Stomach smooth muscle (tissue), 2 donors: ENCODE data around the gene ZBP1.

Experiments
- H3K27ac ChIP-seq: one replicate; pipeline ENCODE4 v1.7.0; 2013; ENCODE audit warnings: mild to moderate bottlenecking, low read length, inconsistent platforms
- H3K27me3 ChIP-seq, 2 donors: one replicate each; pipeline ENCODE4 v1.7.0; 2013; ENCODE audit warnings: low read length in 2 of 2; ENCODE audit not compliant: insufficient read depth in 2 of 2, control insufficient read depth in 1 of 2
- H3K36me3 ChIP-seq, 2 donors: one replicate each; pipeline ENCODE4 v1.7.0; 2013; ENCODE audit warnings: low read length in 2 of 2; ENCODE audit not compliant: control insufficient read depth in 2 of 2, insufficient read depth in 2 of 2
- H3K4me1 ChIP-seq: one replicate; pipeline ENCODE4 v1.7.0; 2013; ENCODE audit warnings: low read length; ENCODE audit not compliant: control insufficient read depth, insufficient read depth
- H3K4me3 ChIP-seq, 2 donors: one replicate each; pipeline ENCODE4 v1.7.0; 2013; ENCODE audit warnings: low read length in 2 of 2
- H3K9ac ChIP-seq, 2 donors: one replicate each; pipeline ENCODE4 v1.7.0; 2013; ENCODE audit warnings: low read length in 2 of 2, mild to moderate bottlenecking in 1 of 2
- H3K9me3 ChIP-seq, 2 donors: one replicate each; pipeline ENCODE4 v1.7.0; 2013; ENCODE audit warnings: low read length in 2 of 2; ENCODE audit not compliant: control insufficient read depth in 2 of 2
- donor health status: healthy.
- donor health status: Pancreatic carcinoma.

The ZBP1 gene, protein sequence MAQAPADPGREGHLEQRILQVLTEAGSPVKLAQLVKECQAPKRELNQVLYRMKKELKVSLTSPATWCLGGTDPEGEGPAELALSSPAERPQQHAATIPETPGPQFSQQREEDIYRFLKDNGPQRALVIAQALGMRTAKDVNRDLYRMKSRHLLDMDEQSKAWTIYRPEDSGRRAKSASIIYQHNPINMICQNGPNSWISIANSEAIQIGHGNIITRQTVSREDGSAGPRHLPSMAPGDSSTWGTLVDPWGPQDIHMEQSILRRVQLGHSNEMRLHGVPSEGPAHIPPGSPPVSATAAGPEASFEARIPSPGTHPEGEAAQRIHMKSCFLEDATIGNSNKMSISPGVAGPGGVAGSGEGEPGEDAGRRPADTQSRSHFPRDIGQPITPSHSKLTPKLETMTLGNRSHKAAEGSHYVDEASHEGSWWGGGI

DNA sequence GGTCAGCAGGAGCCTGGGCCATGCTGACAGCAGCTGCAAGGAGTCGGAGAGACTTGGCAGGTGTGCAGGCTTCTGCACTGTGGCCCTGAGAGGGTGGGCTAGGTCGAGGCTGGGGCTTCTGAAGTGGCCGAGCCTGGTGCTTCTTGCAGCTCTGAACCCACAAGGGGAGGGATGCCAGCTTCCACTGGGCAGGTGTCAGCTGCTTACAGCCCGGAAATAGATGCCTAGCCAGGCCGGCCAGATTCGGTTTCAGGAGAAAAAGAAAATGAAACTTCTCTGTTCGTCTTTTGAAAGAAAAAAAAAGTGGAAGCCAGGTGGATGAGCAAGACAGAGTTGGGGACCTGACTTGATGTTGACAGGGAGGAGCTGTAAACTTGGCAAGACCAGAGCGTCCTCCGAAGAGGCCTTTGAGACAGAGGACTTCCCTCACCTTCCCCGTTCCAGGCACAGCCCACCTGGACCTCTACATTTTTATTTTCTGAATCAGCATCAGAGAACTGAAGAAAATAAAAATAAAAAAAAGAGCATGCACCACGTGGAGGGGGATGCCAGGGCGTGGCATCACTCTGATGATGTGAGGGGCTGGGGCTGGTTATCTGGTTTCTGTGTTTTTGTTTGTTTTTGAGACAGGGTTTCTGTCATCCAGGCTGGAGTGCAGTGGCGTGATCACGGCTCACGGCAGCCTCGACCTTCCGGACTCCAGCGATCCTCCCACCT, at the start of gene ZBP1:
TSS of gene ZBP1 (minus strand) at position 153 of the 717 bp plus-strand sequence. CDS start at position 22, 131 bp downstream.
- H3K27me3 ChIP-seq, result peaks cover 0 to 11% of the 10 kb centered on the region in 2 donors
- H3K36me3 ChIP-seq, result no peaks in the 10 kb centered on the region
- no peaks in the 10 kb centered on the region for H3K4me1 ChIP-seq
- no peak within 1 kb of the TSS for H3K4me3 ChIP-seq
- peaks cover 5 to 6% of the 10 kb centered on the region in 2 donors for H3K9me3 ChIP-seq
- H3K27ac ChIP-seq, result no peak within 1 kb of the TSS
- H3K9ac ChIP-seq, result no peak within 1 kb of the TSS

DNA sequence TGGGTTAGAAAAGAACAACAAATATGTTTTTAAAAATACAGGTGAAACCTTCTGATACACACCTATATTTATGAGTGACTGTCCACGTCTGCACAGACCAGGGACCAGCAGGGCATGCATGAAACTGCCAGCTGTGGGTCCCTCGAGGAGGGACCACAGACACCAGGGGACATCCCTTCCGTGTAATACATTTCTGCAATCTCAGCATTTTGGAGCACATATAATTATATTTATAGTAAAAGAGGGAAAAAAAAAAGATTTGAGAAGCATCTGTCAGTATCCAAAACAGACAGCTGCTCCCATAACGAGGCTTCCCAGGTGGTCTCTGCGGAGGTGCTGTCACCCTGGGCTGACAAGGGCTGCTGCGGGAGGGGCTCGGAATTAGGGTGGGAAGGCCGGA, 49.4 kb upstream of the ZBP1 start:
- Histone ChIP-seq H3K27ac (no peak overlapping the region), H3K4me1 (peaks cover 5% of the 10 kb centered on the region), H3K9ac (no peak overlapping the region), H3K36me3 (no peaks in the 10 kb centered on the region), H3K9me3 (no peaks in the 10 kb centered on the region), H3K4me3 (no peak overlapping the region), H3K27me3 (no peaks in the 10 kb centered on the region)

DNA sequence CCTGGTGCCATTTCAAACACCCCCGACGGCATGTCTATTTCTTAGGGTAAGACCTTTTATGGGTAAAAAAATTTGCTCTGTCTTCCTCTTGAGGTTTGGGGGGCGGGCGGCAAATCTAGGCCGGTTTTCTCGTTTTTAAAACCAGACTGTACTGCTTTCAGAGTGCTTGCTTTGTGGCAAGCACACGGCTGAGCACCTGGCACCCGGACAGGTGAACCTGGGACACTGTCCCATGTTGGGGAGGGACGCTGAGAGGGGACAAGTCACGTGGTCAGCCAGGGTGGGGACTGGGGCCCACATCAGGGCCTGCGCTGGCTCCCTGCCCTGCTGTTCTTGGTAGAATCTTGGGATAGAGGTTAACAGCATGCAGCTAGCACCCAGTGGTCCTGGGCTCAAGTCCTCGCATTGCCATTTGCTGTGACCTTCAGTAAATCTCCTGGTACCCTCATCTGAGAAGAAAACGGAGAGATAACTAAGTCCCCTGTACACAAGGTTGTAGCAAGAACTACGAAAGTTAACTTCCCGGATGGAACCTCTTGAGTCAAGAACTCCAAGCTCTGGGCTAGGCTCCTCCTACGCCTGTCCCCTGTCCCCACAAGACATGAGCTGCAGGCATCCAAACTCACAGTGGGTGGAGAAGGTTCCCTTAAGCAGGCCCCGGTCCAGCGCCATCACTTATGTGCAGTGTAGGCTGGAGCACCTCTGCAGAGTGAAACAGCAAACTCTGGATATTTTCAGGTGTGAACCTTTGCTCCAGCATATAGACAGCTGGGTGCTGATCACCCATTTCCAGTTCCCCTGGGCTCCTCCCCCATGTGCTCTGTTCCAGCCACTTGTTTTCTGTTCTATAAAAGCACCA, 47.9 kb upstream of the ZBP1 start:
- H3K9ac ChIP-seq, result no peak overlapping the region
- H3K4me3 ChIP-seq, result no peak overlapping the region
- H3K27ac ChIP-seq, result no peak overlapping the region
- H3K9me3 ChIP-seq, result no peaks in the 10 kb centered on the region
- H3K36me3 ChIP-seq, result no peaks in the 10 kb centered on the region
- no peaks in the 10 kb centered on the region for H3K27me3 ChIP-seq
- peaks cover 6% of the 10 kb centered on the region for H3K4me1 ChIP-seq

DNA sequence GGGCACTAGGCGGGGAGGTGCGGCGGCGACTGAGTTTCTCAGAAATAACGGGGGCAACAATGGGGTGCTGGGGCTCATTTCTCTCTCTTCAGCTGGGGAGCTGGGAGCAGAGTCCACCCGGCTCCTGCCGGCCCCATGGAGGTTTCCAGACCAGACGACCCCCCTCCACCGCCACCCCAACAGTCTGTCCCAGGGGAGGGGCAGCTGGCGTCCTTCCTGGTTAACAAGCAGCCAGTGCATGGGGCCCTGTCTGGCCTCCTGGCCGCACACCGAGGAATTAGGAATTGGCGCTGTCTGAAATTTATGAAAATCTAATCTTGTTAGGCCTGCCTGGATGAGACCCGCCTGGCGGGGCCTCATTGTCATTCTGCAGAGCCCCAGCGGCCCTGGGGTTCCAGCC, 47.2 kb upstream of the ZBP1 start:
- no peaks in the 10 kb centered on the region for H3K36me3 ChIP-seq
- no peak overlapping the region for H3K27ac ChIP-seq
- H3K27me3 ChIP-seq, result no peaks in the 10 kb centered on the region
- no peaks in the 10 kb centered on the region for H3K9me3 ChIP-seq
- no peak overlapping the region for H3K9ac ChIP-seq
- peaks cover 6% of the 10 kb centered on the region for H3K4me1 ChIP-seq
- H3K4me3 ChIP-seq, result no peak overlapping the region

DNA sequence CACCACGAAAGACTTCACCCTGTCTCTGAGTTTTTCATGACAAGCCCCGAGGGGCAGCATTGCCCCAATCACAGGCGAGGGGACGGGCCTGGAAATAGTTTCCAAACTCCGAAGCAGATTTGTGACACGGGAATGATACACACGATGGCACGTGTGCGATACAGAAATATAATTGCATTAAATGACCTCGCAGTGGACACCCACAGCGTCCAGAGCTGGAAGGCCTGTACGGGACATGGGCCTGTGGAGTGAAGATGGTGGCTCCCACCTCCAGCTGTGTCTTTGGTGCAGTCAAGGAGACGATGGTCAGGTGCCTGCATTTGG, 46.6 kb upstream of the ZBP1 start:
- Histone ChIP-seq H3K4me1 (peaks cover 6% of the 10 kb centered on the region), H3K27me3 (no peaks in the 10 kb centered on the region), H3K36me3 (no peaks in the 10 kb centered on the region), H3K27ac (no peak overlapping the region), H3K4me3 (no peak overlapping the region), H3K9me3 (no peaks in the 10 kb centered on the region), H3K9ac (no peak overlapping the region)

DNA sequence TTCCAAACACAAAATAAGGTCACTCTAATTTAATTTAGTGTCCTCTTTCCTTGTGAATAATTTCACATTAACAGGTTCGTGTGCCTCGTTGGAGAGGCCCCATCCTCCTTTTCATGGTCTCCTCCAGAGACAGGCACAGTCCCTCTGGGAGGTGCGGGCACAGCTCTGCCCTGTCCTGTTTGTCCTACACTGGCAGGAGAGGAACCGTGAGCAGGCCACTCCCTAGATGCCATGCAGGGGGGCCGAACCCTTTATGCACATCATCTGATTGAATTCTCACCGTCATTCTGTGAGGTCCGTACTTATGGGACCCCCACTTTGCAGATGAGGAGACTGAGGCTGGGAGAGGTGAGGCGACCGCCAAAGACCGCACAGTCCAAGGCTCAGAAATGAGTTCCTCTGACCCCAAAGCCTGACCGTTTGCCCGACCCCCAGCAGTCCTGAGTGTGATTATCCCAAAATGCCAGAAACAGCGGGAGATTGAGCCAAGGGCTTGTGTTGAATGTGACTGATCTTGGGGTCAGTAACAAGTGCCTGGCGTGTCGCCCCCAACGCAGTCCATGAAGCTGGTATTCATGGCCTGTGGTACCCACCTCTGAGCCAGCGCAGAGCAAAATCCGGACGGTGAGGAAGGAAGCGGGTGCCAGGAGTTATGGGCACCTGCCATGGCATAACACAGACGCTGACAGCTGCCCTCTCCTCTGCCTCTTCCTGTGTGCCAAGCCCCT, 46.0 kb upstream of the ZBP1 start:
- H3K27ac ChIP-seq, result no peak overlapping the region

DNA sequence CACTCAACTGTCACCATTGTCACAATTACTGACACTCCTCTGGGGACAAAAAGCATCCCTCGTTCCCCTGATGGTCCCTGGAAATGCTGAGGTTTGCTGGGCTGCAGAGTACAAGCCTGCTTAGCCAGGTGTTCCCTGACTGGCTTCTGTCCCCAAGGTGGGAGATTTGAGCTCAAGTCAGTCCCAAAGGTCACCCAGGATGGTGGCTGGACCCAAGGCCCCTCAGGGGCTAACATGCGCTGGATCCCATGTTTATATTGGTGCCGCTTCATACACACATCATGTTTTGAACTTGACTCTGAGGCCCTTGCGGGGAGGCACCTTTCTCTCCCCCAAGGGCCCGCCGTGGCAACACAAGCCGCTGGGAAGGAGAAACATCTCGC, 45.4 kb upstream of the ZBP1 start:
- Histone ChIP-seq H3K9me3 (no peaks in the 10 kb centered on the region), H3K36me3 (no peaks in the 10 kb centered on the region), H3K9ac (no peak overlapping the region), H3K4me1 (peaks cover 7% of the 10 kb centered on the region), H3K4me3 (no peak overlapping the region), H3K27ac (no peak overlapping the region), H3K27me3 (no peaks in the 10 kb centered on the region)

More for the DNA sequence above, 46.0 kb upstream of the ZBP1 start:
- Histone ChIP-seq H3K9ac (no peak overlapping the region), H3K9me3 (no peaks in the 10 kb centered on the region), H3K36me3 (no peaks in the 10 kb centered on the region), H3K4me1 (peaks cover 4% of the 10 kb centered on the region), H3K27me3 (no peaks in the 10 kb centered on the region), H3K4me3 (no peak overlapping the region)

DNA sequence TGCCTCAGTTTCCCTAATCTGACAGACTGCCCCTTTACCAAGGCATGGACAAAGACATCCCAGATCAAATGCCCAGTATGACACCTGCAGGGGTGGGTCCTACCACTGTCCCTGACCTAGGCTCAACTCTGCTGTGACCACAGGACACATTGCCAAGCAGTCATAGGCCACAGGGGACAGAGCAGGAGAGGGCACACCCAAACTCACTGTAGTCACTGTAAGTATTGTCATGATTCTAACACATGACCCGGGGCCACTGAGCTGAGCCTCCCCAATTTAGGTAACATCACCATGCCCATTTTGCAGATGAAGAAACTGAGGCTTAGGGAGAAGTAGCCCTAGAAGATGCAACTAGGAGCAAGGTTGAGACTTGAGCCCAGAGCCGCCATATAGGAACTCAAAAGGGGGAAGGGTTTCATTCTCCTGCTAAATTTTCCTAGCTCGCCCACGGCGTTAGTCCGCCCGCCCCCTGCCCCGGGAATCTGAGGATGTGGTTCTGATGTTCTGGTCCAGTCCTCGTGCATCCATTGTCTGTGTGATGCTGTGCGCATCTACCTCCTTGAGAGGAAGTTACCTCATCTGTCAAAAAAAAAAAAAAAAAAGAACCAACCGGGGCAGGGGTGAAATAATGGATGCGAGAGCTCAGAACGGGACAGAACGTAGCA, 44.8 kb upstream of the ZBP1 start:
- H3K27ac ChIP-seq, result no peak overlapping the region
- H3K36me3 ChIP-seq, result no peaks in the 10 kb centered on the region
- no peaks in the 10 kb centered on the region for H3K9me3 ChIP-seq
- no peak overlapping the region for H3K4me3 ChIP-seq
- H3K4me1 ChIP-seq, result peaks cover 7% of the 10 kb centered on the region
- no peaks in the 10 kb centered on the region for H3K27me3 ChIP-seq
- no peak overlapping the region for H3K9ac ChIP-seq

DNA sequence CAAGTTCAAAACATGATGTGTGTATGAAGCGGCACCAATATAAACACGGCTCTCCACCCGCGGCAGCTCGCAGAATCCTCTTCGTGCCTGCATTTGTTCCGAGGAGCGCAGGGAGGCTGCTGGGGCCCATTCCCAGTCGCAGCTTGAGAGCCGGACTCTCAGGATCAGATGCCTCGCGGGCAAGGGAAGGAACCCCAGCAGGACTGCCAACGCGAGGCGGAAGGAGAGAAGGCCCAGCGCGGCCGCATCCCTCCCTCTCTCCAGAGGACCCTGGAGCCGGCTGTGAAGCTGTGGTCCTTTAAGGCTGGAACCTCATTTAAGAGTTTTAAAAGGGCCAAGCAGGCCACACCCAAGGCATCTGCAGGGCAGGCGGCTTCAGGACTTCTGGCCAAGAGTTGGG, 44.2 kb upstream of the ZBP1 start:
- Histone ChIP-seq H3K27me3 (no peaks in the 10 kb centered on the region), H3K4me3 (no peak overlapping the region), H3K36me3 (no peaks in the 10 kb centered on the region), H3K27ac (no peak overlapping the region), H3K9ac (no peak overlapping the region), H3K9me3 (no peaks in the 10 kb centered on the region), H3K4me1 (peaks cover 7% of the 10 kb centered on the region)
